Activated CD4-positive, alpha-beta T cell treated with anti-CD3 and anti-CD28 coated beads, Interleukin-2, amount 10 ng/mL, durations not matched to agents 24 days and 14 days (primary cell): ENCODE results near the gene ATP13A1. TPM values are rescaled to one million over a fixed set of nuclear protein-coding genes. Genes with fewer than 3 reads are reported as not detected.

Experiments
- DNase-seq: peaks from one replicate; pipeline ENCODE4 v3.0.0; 2022
- H3K27ac Mint-ChIP-seq: one replicate; pipeline ENCODE4 v1.8.0; 2022; ENCODE audit warnings: mild to moderate bottlenecking, mixed read lengths
- H3K27me3 Mint-ChIP-seq: one replicate; pipeline ENCODE4 v1.8.0; 2022; ENCODE audit warnings: mixed read lengths
- H3K36me3 Mint-ChIP-seq: one replicate; pipeline ENCODE4 v1.8.0; 2022; ENCODE audit warnings: low read depth, mild to moderate bottlenecking, mixed read lengths
- H3K4me1 Mint-ChIP-seq: one replicate; pipeline ENCODE4 v1.8.0; 2021; ENCODE audit warnings: mixed read lengths
- H3K4me3 Mint-ChIP-seq: one replicate; pipeline ENCODE4 v1.8.0; 2022; ENCODE audit warnings: mild to moderate bottlenecking, moderate library complexity, mixed read lengths
- H3K9me3 Mint-ChIP-seq: one replicate; pipeline ENCODE4 v1.8.0; 2021; ENCODE audit warnings: mixed read lengths
- intact Hi-C: fragments of 100-400 bp; cut with micrococcal nuclease; formaldehyde crosslinking; loops from one replicate; pipeline ENCODE4 v1.15.1; 2023
- total RNA-seq: library from RNA; stranded (reverse); gene quantifications from 2 replicates; pipeline ENCODE4 v1.2.3, GENCODE V29; 2022

Gene ATP13A1
- total RNA-seq, 1 donor from 2014 or later, result 85.9 TPM

DNA sequence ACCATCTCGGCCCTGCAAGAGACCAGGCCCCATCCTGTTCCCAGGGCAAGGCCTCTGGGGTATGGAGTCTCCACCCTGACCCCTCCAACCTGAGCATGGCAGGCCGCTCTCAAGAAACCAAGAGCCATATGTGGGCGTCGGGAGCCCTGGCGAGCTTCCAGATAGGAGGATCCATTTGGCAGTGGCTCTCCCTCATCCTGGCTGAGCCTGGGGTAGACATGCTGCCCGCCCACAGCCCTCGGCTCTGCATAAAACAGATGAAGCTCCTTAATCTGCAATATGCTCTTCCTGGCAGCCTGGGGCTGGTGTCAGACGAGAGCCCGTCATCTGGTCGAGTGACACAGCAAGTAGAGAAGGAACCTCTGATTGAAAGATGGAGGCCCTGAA is 6.1 kb downstream of the ATP13A1 start:
- intact Hi-C loops, result no loop called here
- H3K36me3 Mint-ChIP-seq, result peaks cover 69% of the 10 kb centered on the region
- no peaks in the 10 kb centered on the region for H3K9me3 Mint-ChIP-seq
- H3K4me3 Mint-ChIP-seq, result no peak overlapping the region
- no peak for DNase-seq
- H3K27ac Mint-ChIP-seq, result no peak overlapping the region
- H3K4me1 Mint-ChIP-seq, result peaks cover 18% of the 10 kb centered on the region
- H3K27me3 Mint-ChIP-seq, result no peaks in the 10 kb centered on the region

DNA sequence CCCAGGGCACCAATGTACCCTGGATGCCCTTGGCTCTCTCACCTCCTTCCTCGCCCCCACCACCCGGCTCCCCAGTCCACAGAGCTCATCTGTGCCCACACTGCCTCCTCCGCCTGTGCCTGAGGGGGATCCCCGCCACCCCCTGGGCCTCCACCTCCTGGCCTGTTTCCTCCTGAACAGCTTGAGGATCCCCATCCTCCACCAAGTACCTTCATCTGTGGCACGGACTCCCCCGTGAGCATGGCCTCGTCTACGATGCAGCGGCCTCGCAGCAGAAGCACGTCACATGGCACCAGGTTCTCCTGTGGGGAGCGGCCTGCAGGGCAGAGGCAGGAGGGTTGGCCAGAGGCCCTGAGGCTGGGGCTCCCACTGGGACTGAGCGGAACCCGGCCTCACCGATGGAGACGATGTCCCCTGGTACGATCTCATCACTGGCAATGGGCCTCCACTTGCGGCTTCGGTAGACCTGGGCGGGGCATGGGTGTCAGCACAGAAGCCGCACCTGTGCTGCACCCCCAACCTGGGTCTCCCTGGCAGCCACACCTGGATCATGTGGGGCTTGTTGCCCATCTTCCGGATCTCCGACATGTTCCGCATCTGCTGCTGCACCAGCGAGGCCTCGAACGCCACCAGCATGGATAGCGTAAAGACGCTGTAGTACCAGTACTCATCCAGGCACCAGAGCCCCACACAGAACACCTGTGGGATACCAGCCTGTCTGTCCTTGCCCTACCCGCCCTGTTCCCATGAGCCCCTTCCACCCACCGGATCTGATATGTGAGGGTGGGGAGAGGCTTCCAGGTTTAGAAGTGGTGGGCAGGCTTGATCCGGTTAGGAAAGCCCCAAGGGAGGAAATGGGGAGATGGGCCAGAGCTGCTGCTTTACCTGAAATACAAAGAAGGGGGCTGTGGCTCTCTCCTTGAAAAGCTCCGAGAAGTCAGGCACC is 6.8 kb downstream of the ATP13A1 start:
- peaks cover 67% of the 10 kb centered on the region for H3K36me3 Mint-ChIP-seq
- DNase-seq, result no peak
- no peaks in the 10 kb centered on the region for H3K27me3 Mint-ChIP-seq
- H3K27ac Mint-ChIP-seq, result no peak overlapping the region
- H3K9me3 Mint-ChIP-seq, result no peaks in the 10 kb centered on the region
- intact Hi-C loops, result no loop called here
- H3K4me3 Mint-ChIP-seq, result no peak overlapping the region
- peaks cover 12% of the 10 kb centered on the region for H3K4me1 Mint-ChIP-seq

DNA sequence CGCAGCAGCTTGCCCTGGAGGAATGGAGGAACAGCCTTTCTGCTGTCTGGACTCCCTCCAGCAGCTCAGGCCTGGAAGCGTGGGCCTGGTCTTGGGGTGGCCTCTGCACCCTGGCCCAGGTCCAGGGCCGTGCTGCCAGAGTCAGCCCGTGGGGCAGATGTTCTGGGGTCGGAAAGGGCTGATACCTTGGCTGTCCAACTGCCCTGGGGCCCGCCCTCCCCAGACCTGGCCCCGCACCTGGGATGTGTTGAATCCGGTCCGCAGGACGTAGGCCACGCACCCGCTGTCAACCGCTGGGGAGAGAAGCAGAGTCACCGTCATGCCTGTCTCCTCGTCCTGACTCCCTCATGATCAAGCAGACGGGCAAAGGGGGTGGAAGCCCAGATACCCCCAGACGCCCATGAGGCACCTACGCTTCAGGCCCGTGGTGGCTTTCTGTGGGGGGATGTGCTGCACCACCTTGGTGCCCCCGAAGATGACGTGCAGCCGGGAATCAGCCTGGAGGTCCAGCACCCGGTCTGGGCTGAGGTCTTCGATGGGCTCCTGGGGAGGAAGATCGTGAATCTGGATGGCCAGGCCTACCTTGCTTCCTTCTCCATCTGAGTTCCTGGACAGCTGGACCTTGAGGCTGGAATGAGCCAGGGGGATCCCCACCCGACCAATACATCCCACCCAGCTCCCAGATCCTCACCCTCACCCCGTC is 7.7 kb downstream of the ATP13A1 start:
- H3K36me3 Mint-ChIP-seq, result peaks cover 68% of the 10 kb centered on the region
- no peaks in the 10 kb centered on the region for H3K9me3 Mint-ChIP-seq
- intact Hi-C loops, result no loop called here

DNA sequence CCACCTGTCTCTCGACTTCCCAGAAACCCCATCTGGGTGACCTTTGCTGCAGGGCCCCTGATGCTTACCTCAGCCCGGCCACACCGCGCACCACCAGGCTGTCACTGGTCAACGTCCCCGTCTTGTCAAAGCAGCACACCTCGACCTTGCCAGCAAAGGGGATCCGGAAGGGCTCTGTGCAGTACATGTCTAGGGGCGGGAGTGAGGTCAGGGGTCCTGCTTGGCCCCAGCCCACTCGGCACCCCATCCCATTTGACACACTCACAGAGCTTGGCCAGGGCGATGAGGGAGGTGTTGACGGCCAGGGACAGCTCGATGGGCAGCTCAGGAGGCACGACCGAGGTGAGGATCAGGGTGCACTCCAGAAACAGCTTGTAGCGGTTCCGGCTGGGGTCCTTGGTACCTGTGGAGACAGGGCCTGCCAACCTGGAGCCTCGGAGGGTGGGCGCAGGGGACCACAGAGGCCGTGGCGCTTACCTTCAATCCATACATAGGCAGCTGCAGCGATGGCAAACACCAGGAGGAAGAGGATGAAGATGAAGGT is 8.4 kb downstream of the ATP13A1 start:
- DNase-seq, result no peak
- H3K4me3 Mint-ChIP-seq, result no peak overlapping the region
- peaks cover 4% of the 10 kb centered on the region for H3K4me1 Mint-ChIP-seq
- H3K27me3 Mint-ChIP-seq, result no peaks in the 10 kb centered on the region
- intact Hi-C loops, result no loop called here
- no peaks in the 10 kb centered on the region for H3K9me3 Mint-ChIP-seq
- no peak overlapping the region for H3K27ac Mint-ChIP-seq
- peaks cover 72% of the 10 kb centered on the region for H3K36me3 Mint-ChIP-seq

More for the DNA sequence above, 7.7 kb downstream of the ATP13A1 start:
- H3K27me3 Mint-ChIP-seq, result no peaks in the 10 kb centered on the region
- no peak overlapping the region for H3K4me3 Mint-ChIP-seq
- H3K4me1 Mint-ChIP-seq, result peaks cover 4% of the 10 kb centered on the region
- no peak for DNase-seq
- H3K27ac Mint-ChIP-seq, result no peak overlapping the region

DNA sequence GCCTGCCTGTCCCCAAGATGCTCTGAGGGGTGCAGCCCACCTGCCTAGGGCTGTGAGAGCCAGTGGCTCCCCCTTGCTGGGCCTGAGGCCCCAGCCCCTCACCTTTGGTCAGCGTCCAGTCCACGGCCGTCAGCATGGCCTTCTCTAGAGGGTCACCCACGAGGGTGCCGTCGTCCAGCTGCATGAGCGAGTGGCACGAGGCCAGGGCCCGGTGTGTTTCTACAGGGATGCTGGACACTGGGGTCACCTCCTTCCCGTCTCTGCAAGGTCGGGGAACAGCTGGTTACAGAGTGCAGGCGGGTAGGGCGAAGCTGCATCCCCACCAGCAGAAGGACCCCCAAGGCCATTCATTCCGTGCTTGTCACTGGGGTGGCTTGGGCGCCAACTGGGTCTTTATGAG is 9.0 kb downstream of the ATP13A1 start:
- no peak for DNase-seq
- H3K4me1 Mint-ChIP-seq, result peaks cover 4% of the 10 kb centered on the region
- H3K9me3 Mint-ChIP-seq, result no peaks in the 10 kb centered on the region
- H3K36me3 Mint-ChIP-seq, result peaks cover 67% of the 10 kb centered on the region
- H3K27ac Mint-ChIP-seq, result no peak overlapping the region
- intact Hi-C loops, result no loop called here
- no peak overlapping the region for H3K4me3 Mint-ChIP-seq
- H3K27me3 Mint-ChIP-seq, result no peaks in the 10 kb centered on the region

DNA sequence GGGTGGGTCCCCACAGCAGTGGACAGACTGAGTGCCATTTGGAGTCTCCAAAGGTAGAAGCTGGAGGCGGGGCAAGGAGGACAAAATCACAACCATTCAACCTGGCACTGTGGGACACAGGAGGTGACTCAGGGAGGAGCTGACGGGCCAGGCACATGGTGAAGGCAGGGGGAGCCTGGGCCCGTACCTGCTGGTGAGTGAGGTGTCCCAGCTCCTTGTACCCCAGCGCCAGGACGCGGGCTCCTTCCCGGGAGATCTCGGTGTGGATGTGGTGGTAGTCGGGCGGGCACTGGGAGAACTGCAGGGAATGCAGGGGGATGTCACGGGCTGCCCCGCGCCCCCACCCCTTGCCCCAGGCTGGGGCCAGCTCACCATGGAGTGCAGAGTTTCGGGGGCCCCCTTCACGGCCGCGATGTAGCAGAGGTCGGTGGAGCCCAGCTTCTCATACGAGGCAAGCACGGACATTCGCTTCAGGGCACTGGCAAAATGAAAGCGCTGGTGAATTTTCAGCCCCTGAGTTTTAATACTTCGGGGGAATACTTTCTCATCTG is 9.8 kb downstream of the ATP13A1 start:
- Mint-ChIP-seq H3K36me3 (peaks cover 67% of the 10 kb centered on the region), H3K27ac (no peak overlapping the region), H3K27me3 (no peaks in the 10 kb centered on the region), H3K9me3 (no peaks in the 10 kb centered on the region), H3K4me3 (no peak overlapping the region), H3K4me1 (peaks cover 4% of the 10 kb centered on the region)
- DNase-seq, result no peak
- intact Hi-C loops, result no loop called here

DNA sequence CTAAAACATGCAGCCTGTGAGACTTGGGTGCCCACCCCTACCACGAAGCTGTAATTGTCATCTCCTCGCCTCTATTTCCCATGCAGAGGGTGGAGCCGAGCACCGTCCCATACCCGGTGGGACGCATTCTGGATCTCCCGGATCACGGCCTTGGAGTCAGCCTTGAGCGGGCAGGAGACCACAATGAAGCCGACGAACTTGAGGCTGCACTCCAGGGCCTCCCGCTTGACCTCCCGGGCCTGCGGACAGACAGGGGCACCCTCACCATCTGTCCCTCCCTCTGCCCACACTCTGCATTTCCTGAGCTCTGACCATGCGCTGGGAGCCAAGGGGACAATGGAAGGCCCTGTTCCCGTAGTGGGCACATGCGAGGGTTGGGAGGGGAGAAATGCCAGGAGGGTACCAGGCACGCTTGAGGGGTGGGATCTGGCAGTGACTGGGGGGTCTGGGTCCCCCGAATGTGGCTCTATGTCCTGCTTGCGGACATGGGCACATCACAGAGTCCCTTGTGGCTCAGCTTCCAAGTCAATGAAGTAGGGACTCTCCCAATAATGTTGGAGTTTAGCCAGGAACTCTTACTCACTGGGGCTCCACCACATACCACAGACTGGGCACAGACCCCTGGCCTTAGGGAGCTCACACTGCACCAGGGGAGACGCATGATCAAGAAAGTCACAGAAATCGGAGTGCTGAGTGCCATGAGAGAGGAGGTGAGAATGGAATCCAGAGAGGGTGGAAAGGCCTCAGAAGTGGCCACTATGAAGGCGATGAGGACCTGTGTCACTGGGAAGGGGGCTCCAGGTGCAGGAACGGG is 10.8 kb downstream of the ATP13A1 start:
- H3K36me3 Mint-ChIP-seq, result peaks cover 64% of the 10 kb centered on the region
- H3K4me1 Mint-ChIP-seq, result no peaks in the 10 kb centered on the region
- H3K9me3 Mint-ChIP-seq, result no peaks in the 10 kb centered on the region
- no peak for DNase-seq
- no peaks in the 10 kb centered on the region for H3K27me3 Mint-ChIP-seq
- H3K4me3 Mint-ChIP-seq, result no peak overlapping the region
- intact Hi-C loops, result no loop called here
- no peak overlapping the region for H3K27ac Mint-ChIP-seq

DNA sequence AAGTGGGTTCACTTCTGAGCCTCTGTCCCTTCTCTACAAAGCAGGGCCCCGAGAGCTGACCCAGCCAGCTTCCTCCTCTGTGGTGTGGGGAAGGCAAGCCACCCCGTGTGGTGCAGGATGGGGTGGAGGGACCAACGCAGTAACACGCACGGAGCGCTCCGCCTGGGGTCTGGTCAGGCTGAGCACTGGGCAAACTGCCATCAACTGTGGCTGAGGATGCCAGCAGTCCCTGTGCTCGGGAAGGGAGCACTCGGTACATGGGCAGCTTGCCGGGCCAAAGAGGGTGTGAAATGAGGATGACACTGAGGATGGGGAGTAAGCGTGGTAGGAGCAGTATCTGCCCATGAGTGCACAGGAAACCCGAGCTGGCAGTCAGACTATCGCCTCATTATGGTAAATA is 12.4 kb downstream of the ATP13A1 start:
- Mint-ChIP-seq H3K4me3 (no peak overlapping the region), H3K9me3 (no peaks in the 10 kb centered on the region), H3K27ac (no peak overlapping the region), H3K4me1 (no peaks in the 10 kb centered on the region), H3K36me3 (peaks cover 61% of the 10 kb centered on the region), H3K27me3 (no peaks in the 10 kb centered on the region)
- DNase-seq, result no peak
- intact Hi-C loops, result no loop called here

DNA sequence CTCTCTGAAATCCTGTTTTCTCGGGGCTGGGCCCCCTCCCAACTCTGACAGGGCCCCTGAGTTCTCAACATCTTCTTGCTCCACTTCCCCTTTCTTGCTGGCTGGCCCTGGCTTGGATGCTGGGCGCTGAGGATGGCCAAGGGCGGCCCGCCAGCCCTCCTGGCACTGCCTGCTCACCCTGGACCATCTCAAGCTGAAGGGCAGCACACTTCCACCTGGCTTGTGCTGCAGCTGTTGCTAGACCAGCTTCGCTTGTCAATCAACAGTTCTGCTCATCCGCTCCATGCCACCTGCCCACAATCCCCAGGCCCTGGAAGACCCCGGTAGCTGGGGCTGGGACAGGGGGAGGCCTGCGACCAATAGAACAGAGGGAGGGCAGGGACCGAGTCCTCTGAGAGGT is 13.1 kb downstream of the ATP13A1 start:
- H3K4me1 Mint-ChIP-seq, result no peaks in the 10 kb centered on the region
- H3K27me3 Mint-ChIP-seq, result no peaks in the 10 kb centered on the region
- no peak for DNase-seq
- peaks cover 63% of the 10 kb centered on the region for H3K36me3 Mint-ChIP-seq
- intact Hi-C loops, result no loop called here
- no peaks in the 10 kb centered on the region for H3K9me3 Mint-ChIP-seq
- H3K27ac Mint-ChIP-seq, result no peak overlapping the region
- H3K4me3 Mint-ChIP-seq, result no peak overlapping the region

DNA sequence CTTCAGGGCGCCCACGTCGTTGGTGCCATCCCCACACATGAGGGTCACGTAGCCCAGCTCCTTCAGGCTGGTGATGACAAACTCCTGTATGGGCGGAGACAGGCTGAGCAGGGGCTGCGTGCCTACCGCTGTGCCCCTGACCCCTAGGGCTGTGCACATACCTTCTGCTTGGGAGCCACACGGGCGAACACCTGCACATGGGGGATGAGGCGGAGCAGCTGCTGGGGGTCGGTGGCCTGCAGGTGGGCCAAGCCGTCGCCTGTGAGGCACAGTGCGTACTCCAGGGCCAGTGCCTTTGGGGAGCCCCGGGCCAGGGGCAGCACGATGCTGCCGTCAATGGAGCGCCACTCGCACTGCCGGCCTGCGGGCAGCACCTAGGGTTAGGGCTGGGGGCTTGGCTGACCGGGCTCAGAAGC is 13.9 kb downstream of the ATP13A1 start:
- peak overlapping the region; percentile 53 for H3K27ac Mint-ChIP-seq
- no peaks in the 10 kb centered on the region for H3K9me3 Mint-ChIP-seq
- no peak for DNase-seq
- intact Hi-C loops, result no loop called here
- H3K36me3 Mint-ChIP-seq, result peaks cover 65% of the 10 kb centered on the region
- H3K4me3 Mint-ChIP-seq, result no peak overlapping the region
- no peaks in the 10 kb centered on the region for H3K4me1 Mint-ChIP-seq
- H3K27me3 Mint-ChIP-seq, result no peaks in the 10 kb centered on the region

DNA sequence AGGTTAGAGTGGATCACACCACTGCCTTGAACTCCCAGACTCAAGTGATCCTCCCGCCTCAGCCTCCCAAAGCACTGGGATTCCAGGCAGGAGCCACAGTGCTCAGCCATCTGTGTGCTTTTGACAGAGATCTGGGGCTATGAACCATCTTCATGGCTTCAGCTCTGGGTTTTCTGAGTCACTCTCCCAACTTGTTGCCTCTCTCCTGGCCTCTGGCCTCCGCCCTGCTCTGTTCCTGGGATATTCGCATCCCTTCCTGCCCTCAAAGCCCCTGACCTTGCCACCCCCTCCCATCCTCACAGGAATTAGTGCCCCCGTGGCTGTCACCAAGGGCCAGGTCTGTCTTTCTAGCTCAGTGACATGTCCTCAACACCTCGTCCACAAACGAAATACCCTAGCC is 14.3 kb downstream of the ATP13A1 start:
- intact Hi-C loops, result no loop called here
- Mint-ChIP-seq H3K27me3 (no peaks in the 10 kb centered on the region), H3K4me3 (no peak overlapping the region), H3K27ac (peak overlapping the region; percentile 53), H3K36me3 (peaks cover 63% of the 10 kb centered on the region), H3K9me3 (no peaks in the 10 kb centered on the region), H3K4me1 (no peaks in the 10 kb centered on the region)
- no peak for DNase-seq

DNA sequence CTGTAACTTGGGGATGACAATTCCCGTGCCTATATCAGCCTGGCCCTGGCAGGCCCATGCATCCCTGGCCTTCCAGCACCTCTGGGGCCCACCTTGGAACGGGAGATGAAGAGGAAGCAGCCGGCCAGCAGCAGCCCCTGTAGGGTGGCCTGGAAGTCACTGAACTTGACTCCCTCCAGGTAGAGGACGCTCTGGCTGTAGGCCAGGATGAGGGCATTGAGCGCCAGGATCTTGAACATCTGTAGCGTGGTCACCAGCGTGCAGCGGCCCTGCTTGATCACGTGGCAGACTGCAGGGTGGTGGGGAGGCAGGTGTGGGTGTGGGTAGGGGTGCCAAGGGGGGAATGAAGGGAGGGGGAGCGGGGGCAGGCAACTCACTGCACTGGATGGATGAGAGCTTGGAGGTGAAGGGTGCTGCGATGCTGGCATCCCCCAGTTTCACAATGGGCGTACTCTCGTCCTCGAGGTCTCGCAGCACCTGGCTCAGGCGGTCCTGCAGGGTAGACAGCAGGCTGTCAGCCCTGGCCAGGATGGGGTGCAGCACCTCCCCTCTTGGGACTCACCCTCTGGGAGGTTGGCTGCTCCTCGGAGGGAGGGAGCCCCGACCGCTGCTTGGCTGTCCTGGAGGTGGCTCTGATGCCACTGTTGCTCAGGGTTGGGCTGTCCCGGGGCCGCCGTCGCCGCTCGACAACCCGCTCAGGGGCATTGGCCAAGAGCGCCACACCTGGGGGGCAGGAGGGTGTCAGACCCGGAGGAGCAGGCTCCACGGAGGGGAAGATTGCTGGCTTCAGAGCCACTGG is 16.2 kb downstream of the ATP13A1 start:
- intact Hi-C loops, result no loop called here
- no peak overlapping the region for H3K27ac Mint-ChIP-seq
- H3K4me3 Mint-ChIP-seq, result no peak overlapping the region
- H3K36me3 Mint-ChIP-seq, result peaks cover 57% of the 10 kb centered on the region
- H3K27me3 Mint-ChIP-seq, result no peaks in the 10 kb centered on the region
- no peaks in the 10 kb centered on the region for H3K9me3 Mint-ChIP-seq
- peaks cover 8% of the 10 kb centered on the region for H3K4me1 Mint-ChIP-seq
- no peak for DNase-seq
